ENCODE results near the gene PROZ.

Gene PROZ

GRCh38 chr13:113120300-113121182, 37.9 kb upstream of the PROZ start:
- DNase-seq: no peak

DNA sequence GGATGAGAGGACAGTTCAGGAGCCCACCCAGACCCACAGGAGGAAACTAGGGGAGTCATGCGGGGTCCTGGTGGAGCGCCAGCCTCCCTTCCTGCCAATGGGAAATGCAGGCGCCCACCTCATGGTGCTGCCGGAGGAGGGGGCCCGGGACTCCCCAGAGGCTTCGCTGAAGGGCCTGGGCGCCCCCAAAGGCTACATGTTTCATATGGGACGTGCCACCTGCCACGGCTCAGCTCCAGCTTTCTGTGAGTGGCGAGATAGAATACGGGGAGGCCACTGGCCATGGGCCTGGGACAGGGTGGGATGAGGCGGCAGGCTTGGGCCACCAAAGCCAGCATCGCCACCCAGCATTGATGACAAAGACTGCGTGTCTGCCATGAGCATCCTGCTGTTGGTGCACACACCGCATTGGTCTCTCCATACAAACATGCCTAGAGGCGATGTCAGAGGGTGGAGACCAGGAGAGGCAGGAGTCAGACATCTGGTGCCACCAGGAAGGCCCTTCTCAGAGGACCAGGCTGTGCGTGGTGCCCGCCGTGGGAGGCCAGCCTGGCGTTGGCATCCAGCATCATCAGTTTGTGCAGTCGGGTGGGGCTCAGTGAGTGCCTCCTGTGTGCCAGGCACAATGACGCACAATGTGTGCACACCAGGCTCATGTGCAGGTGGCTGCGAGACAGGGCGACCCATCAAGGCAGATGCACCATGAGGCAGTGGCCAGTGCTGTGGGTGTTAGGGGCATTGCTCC, 37.1 kb upstream of the PROZ start:
- DNase-seq: no peak

GRCh38 chr13:113121928-113122471, 36.4 kb upstream of the PROZ start:
- no peak for DNase-seq

DNA sequence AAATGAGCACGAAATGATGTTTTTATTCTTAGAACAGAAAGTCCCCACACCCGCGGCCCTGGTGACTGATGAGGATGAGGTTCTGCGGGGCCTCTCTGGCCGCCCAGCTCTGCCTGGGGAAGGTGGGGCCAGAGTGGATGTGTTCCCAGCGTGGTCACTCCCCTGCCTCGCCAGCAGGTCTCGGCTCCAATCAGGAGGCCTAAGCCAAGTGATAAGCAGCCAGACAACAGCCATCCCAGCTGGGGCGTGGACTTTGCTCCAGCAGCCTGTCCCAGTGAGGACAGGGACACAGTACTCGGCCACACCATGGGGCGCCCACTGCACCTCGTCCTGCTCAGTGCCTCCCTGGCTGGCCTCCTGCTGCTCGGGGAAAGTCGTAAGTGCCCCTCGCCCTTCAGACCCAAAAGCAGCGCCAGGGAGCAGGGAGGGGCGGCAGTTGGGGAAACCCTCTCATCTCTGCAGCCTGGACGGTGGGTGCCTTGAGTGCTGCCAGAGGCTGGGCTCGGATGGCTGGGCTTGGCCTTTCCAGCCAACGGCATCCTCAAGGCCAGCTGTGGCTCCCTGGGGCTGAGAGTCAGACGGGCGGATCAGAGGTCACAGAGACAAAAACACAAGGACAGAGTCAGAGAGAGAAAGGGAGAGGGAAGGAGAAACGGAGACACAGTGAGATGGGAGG, 35.8 kb upstream of the PROZ start, which contains the start of gene F10:
F10 (plus strand) TSS at position 250 of the 676 bp plus-strand sequence; CDS start at position 307, 57 bp downstream.
- no peak for DNase-seq

DNA sequence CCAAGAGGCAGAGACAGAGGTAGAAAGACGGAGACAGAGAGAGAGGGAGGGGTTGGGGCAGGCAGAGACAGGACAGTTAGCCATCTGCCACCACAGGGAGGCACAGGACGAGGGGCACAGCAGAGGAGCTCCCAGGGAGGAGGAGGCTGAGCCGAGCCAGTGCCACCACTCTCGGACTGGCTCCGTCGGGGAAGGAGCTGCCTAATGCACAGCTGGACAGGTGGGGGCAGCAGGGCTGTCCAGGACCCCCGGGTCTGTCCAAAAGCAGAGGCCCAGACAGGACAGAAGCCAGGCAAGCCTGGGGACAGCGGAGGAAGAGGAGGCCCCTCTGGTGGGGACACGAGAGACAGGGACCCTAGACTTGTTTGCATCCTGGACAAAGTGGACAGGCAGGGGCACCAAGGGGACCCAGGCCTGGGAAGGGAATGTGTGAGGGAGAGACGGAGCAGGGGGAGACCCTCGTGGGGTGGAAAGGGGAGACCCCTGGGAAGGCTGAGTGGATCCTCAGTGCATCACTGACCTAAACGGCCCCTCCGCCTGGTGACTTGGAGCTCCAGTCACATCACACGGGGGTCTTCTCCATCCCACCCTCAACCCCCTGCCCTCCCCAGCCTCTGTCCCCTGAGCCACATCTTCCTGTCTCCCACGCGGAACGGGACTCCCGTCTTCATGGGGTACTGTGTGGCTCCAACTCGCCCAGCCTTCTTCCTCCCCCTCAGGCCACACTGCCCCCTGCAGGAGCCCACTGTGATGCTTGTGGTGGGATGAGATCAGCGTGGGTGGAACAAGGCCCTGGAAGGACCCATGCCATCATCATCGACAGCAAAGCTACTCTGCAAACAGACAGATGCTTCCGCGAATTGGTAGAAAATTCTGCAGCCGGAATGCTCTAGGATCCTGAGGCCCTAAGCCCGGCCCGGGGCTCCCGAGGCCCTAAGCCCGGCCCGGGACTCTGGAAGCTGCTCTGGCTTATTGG, 34.9 kb upstream of the PROZ start:
- DNase-seq: no peak

DNA sequence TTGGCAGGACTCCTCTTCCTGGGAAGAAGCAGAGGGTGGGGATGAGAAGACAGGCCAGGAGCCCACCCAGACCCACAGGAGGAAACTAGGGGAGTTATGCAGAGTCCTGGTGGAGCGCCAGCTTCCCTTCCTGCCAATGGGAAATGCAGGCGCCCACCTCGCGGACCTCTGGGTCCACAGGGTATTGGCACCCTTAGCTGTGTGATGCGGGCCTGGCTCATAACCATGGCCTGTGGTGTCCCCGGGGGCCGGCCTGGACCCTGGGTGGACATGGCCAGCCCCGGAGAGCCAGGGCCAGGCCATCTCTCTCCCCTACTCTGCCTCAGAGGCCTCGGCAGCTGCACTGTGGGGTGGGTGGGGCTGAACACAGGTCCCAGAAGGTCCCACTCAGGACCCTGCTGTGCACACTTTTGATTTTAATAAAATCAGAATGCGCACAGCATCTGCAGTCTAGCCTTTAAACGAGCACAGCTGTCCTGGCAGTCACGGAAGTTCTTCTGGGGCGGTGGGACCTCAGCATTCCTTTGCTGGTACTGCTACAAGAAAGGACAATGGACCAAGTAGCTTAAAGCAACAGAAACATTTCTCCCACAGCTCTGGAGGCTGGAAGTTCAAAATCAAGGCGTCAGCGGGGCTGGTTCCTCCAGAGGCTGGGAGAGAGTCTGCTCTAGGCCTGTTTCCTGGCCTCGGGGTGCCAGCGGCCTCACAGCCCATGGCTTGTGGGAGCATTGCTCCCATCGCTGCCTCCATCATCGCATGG, 34.1 kb upstream of the PROZ start:
- no peak for DNase-seq

GRCh38 chr13:113125506-113126264, 32.8 kb upstream of the PROZ start:
- no peak for DNase-seq

- no peak for DNase-seq
These were observed 31.9 kb upstream of the PROZ start for GRCh38 chr13:113126265-113127150.

DNA sequence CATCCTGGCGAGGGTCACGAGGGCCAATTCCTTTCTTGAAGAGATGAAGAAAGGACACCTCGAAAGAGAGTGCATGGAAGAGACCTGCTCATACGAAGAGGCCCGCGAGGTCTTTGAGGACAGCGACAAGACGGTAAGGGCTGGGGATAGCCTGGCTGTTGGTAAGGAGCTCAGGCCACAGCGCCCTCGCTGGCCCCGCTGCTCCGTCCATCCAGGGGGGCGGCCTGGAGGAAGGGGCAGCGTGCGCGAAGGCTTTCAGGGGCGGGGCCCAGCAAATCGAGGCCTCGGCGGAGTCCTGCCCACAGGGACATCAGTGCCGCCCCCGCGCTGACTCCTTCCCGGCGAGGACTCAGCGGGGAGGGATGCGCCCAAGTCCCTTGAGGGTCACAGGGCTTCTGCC, 29.0 kb upstream of the PROZ start:
- no peak for DNase-seq

- DNase-seq: no peak
These were observed 28.3 kb upstream of the PROZ start for GRCh38 chr13:113129921-113130750.

DNA sequence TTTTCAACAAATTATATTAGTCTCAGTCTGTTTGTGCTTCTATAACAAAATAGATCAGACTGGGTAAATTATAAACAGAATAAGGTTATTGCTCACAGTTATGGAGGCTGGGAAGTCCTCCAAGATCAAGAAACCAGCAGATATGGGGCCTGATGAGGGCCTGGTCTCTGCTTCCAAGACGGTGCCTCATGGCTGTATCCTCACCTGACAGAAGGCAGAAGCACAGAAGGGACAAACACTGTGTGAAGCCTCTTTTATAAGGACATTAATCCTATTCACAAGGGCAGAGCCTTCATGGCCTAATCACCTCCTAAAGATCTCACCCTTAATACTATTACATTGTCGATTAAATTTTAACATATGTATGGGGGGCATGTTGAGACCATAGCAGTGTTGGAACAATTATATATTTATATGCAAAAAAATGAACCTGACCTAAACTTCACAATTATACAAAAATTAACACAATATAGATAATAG, 23.1 kb upstream of the PROZ start:
- DNase-seq: no peak

- DNase-seq: no peak
These were observed 20.7 kb upstream of the PROZ start for GRCh38 chr13:113137691-113138298.

- DNase-seq: no peak
These were observed 19.5 kb upstream of the PROZ start for GRCh38 chr13:113138792-113139551.

GRCh38 chr13:113139577-113139976, 18.9 kb upstream of the PROZ start:
- DNase-seq: no peak

DNA sequence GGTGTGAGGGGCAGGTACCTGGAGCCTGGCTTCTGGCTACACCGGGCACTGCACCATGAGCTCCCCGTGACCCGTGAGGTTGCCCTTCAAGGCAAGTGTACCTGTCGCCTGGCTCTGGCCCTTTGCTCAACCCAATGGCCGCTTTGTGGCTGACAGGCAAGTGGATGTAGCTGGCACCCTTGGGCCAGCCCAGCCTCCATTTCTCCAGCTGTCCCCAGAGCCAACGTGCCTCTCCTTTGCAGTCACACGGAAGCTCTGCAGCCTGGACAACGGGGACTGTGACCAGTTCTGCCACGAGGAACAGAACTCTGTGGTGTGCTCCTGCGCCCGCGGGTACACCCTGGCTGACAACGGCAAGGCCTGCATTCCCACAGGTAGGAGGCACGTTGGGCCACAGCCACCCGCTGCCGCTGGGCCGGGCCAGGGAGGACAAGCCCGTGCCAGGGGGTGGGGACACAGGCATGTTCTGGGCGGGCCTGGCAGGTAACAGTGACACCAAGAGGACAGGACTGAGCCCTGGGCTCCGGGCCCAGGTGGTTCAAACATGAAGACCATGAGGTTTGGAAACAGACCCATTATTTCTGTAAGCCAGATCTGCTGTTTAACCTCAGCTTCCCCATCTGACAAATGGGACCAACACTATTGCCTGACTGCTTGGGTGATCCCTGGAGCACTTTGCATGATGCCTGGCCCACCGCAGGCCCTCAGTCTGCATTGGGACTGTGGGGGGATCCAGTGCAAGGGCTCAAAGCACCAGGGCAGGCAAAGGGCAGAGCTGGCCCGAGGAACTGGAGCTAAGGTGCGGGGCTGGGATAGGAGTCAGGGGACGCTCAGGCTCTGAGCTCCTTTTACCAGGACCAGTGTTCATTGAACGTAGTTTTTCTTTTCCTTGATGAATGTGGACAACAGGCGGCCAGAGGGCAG, 17.5 kb upstream of the PROZ start:
- DNase-seq: no peak

GRCh38 chr13:113141601-113141970, 16.9 kb upstream of the PROZ start:
- no peak for DNase-seq

All from activated CD8-positive, alpha-beta memory T cell treated with anti-CD3 and anti-CD28 coated beads, Interleukin-2, amount 50 U/mL, for 4 hours (primary cell).